Brain microvascular endothelial cell (primary cell): ENCODE results near the gene ALAD.

ENCODE experiments used
- DNase-seq: peaks from one replicate; pipeline ENCODE4 v3.0.0-alpha.2; 2020
- H3K27ac ChIP-seq: fragments of 250-450 bp; sonication (Bioruptor Pico); 2 replicates; pipeline ENCODE4 v1.5.1; 2020; ENCODE audit warnings: mild to moderate bottlenecking, moderate library complexity
- H3K27me3 ChIP-seq: fragments of 250-450 bp; sonication (Bioruptor Pico); replicated peaks from 2 replicates; pipeline ENCODE4 v1.5.1; 2020; ENCODE audit warnings: mild to moderate bottlenecking
- H3K36me3 ChIP-seq: fragments of 250-450 bp; sonication (Bioruptor Pico); replicated peaks from 2 replicates; pipeline ENCODE4 v1.5.1; 2020; ENCODE audit warnings: mild to moderate bottlenecking
- H3K4me3 ChIP-seq: 2 replicates; pipeline ENCODE4 v1.5.1; 2011; ENCODE audit warnings: low read depth, mild to moderate bottlenecking, control low read depth, low read length, moderate library complexity
- in situ Hi-C: cut with HindIII; loops from 2 replicates; pipeline ENCODE4 v1.10.0; 2017; ENCODE audit warnings: low sequenced_read_pairs, low pct_ligation_motif_present
- TF ChIP-seq, protein P1 (sequence below): IDR thresholded peaks from 2 replicates; pipeline ENCODE4 v1.5.1; 2011; ENCODE audit warnings: low read depth, mild to moderate bottlenecking, moderate library complexity, low read length, control low read depth, inconsistent platforms; ENCODE audit errors: missing control alignments

The ALAD gene

GRCh38 chr9:113376634-113377567 lies 24.2 kb downstream of the ALAD start, which contains the start of gene HDHD3:
HDHD3 (minus strand) TSS chr9:113376986; CDS start chr9:113374354, 2,632 bp downstream.
- TF ChIP-seq, protein P1, sequence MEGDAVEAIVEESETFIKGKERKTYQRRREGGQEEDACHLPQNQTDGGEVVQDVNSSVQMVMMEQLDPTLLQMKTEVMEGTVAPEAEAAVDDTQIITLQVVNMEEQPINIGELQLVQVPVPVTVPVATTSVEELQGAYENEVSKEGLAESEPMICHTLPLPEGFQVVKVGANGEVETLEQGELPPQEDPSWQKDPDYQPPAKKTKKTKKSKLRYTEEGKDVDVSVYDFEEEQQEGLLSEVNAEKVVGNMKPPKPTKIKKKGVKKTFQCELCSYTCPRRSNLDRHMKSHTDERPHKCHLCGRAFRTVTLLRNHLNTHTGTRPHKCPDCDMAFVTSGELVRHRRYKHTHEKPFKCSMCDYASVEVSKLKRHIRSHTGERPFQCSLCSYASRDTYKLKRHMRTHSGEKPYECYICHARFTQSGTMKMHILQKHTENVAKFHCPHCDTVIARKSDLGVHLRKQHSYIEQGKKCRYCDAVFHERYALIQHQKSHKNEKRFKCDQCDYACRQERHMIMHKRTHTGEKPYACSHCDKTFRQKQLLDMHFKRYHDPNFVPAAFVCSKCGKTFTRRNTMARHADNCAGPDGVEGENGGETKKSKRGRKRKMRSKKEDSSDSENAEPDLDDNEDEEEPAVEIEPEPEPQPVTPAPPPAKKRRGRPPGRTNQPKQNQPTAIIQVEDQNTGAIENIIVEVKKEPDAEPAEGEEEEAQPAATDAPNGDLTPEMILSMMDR, result no peak
- Histone ChIP-seq H3K27ac (no peak within 1 kb of the TSS), H3K27me3 (no peaks in the 10 kb centered on the region), H3K36me3 (no peaks in the 10 kb centered on the region), H3K4me3 (peak within 1 kb of the TSS; percentile 79)
- peak; percentile 24 for DNase-seq
- in situ Hi-C loops, result no loop called here

- H3K36me3 ChIP-seq, result no peaks in the 10 kb centered on the region
- TF ChIP-seq, protein P1, result no peak
- in situ Hi-C loops, result no loop called here
- no peak overlapping the region for H3K27ac ChIP-seq
- H3K27me3 ChIP-seq, result no peaks in the 10 kb centered on the region
- H3K4me3 ChIP-seq, result no peak overlapping the region
- peak; percentile 12 for DNase-seq
These were observed 25.7 kb downstream of the ALAD start for GRCh38 chr9:113375057-113376023.

- no peaks in the 10 kb centered on the region for H3K36me3 ChIP-seq
- in situ Hi-C loops, result no loop called here
- no peak overlapping the region for H3K27ac ChIP-seq
- no peak overlapping the region for H3K4me3 ChIP-seq
- TF ChIP-seq, protein P1, result no peak
- H3K27me3 ChIP-seq, result no peaks in the 10 kb centered on the region
- no peak for DNase-seq
These were observed 27.2 kb downstream of the ALAD start for GRCh38 chr9:113373676-113374392.

GRCh38 chr9:113373256-113373655 lies 27.8 kb downstream of the ALAD start:
- in situ Hi-C loops, result no loop called here
- Histone ChIP-seq H3K36me3 (no peaks in the 10 kb centered on the region), H3K4me3 (no peak overlapping the region), H3K27me3 (no peaks in the 10 kb centered on the region), H3K27ac (no peak overlapping the region)
- no peak for DNase-seq
- TF ChIP-seq, protein P1, result no peak

GRCh38 chr9:113372059-113372458 lies 29.0 kb downstream of the ALAD start:
- no peak overlapping the region for H3K27ac ChIP-seq
- no peak overlapping the region for H3K4me3 ChIP-seq
- no peaks in the 10 kb centered on the region for H3K36me3 ChIP-seq
- in situ Hi-C loops, result no loop called here
- no peak for DNase-seq
- no peaks in the 10 kb centered on the region for H3K27me3 ChIP-seq
- TF ChIP-seq, protein P1, result no peak
